Liver (tissue), 9 donors: Measurements from ENCODE around the gene GOPC. TPM values are rescaled to one million over a fixed set of nuclear protein-coding genes. Genes with fewer than 3 reads are reported as not detected.

Source experiments
- DNase-seq: peaks from one replicate; pipeline ENCODE4 v3.0.0-alpha.2; 2017; ENCODE audit warnings: low spot score
- H3K27ac ChIP-seq, 2 donors: one replicate each; pipeline ENCODE4 v1.7.0; 2013; ENCODE audit warnings: inconsistent platforms in 2 of 2, low read length in 2 of 2, control low read depth in 1 of 2, low read depth in 1 of 2, mild to moderate bottlenecking in 1 of 2
- H3K27me3 ChIP-seq, 4 donors: one replicate each; pipeline versions ENCODE4 v1.6.1 to v1.7.0; 2013; ENCODE audit warnings: low read length in 3 of 4, inconsistent platforms in 1 of 4, mild to moderate bottlenecking in 1 of 4, moderate library complexity in 1 of 4; ENCODE audit not compliant: control insufficient read depth in 4 of 4, insufficient read depth in 4 of 4
- H3K36me3 ChIP-seq, 4 donors: one replicate each; pipeline versions ENCODE4 v1.6.1 to v1.7.0; 2013; ENCODE audit warnings: low read length in 3 of 4, mild to moderate bottlenecking in 3 of 4, low read depth in 1 of 4, moderate library complexity in 1 of 4; ENCODE audit not compliant: control insufficient read depth in 4 of 4, insufficient read depth in 3 of 4
- H3K4me1 ChIP-seq, 4 donors: one replicate each; pipeline versions ENCODE4 v1.6.1 to v1.7.0; 2013; ENCODE audit warnings: low read length in 3 of 4, mild to moderate bottlenecking in 3 of 4, moderate library complexity in 1 of 4; ENCODE audit not compliant: control insufficient read depth in 4 of 4, insufficient read depth in 4 of 4
- H3K4me3 ChIP-seq, 3 donors: one replicate each; pipeline versions ENCODE4 v1.6.1 to v1.7.0; 2013; ENCODE audit warnings: low read length in 3 of 3, control low read depth in 1 of 3, low read depth in 1 of 3, mild to moderate bottlenecking in 1 of 3
- H3K9ac ChIP-seq, 2 donors: one replicate each; pipeline ENCODE4 v1.7.0; 2013; ENCODE audit warnings: low read length in 2 of 2, mild to moderate bottlenecking in 2 of 2, moderate library complexity in 2 of 2, control low read depth in 1 of 2, low read depth in 1 of 2
- H3K9me3 ChIP-seq, 4 donors: one replicate each; pipeline versions ENCODE4 v1.6.1 to v1.7.0; 2013; ENCODE audit warnings: low read length in 3 of 4; ENCODE audit not compliant: control insufficient read depth in 4 of 4
- EGR1 ChIP-seq, 2 donors: IDR thresholded peaks; 2 replicates each; pipeline ENCODE4 v1.6.1; 2016 to 2018; ENCODE audit warnings: antibody characterized with exemption in 2 of 2, low read depth in 2 of 2
- FOXA1 ChIP-seq: IDR thresholded peaks from 2 replicates; pipeline ENCODE4 v1.6.1; 2016; ENCODE audit warnings: antibody characterized with exemption
- FOXA2 ChIP-seq: IDR thresholded peaks from 2 replicates; pipeline ENCODE4 v1.6.1; 2016; ENCODE audit warnings: antibody characterized with exemption
- HNF4G ChIP-seq: IDR thresholded peaks from 2 replicates; pipeline ENCODE4 v1.6.1; 2016; ENCODE audit warnings: antibody characterized with exemption
- JUND ChIP-seq, 2 donors: IDR thresholded peaks; 2 replicates each; pipeline ENCODE4 v1.6.1; 2016; ENCODE audit warnings: antibody characterized with exemption in 2 of 2
- NR2F2 ChIP-seq: IDR thresholded peaks from 2 replicates; pipeline ENCODE4 v1.6.1; 2016; ENCODE audit warnings: antibody characterized with exemption
- RAD21 ChIP-seq, 2 donors: IDR thresholded peaks; 2 replicates each; pipeline ENCODE4 v1.6.1; 2016; ENCODE audit warnings: antibody characterized with exemption in 2 of 2, mild to moderate bottlenecking in 2 of 2
- SP1 ChIP-seq: IDR thresholded peaks from 2 replicates; pipeline ENCODE4 v1.6.1; 2018; ENCODE audit warnings: antibody characterized with exemption, mild to moderate bottlenecking
- TAF1 ChIP-seq: conservative IDR thresholded peaks from 2 replicates; pipeline ENCODE4 v1.6.1; 2016; ENCODE audit warnings: antibody characterized with exemption, mild to moderate bottlenecking
- WGBS: extraction: QIAGEN DNeasy Blood & Tissue Kit; methylation state at CpG from one replicate; pipeline ENCODE4 v1.1.7; 2013; 5-methylcytosine and 5-hydroxymethylcytosine counted together
- polyA plus RNA-seq, 2 donors: library from polyadenylated mRNA; stranded (reverse) in 1 of 2; unstranded in 1 of 2; fragments of 200-250 nt in 1 of 2; fragments of >200 nt in 1 of 2; fragmentation: Nextera tagmentation in 1 of 2; extraction: Ambion mirVana in 1 of 2; gene quantifications; one replicate each; pipeline versions ENCODE4 v1.2.1 to v1.2.3, GENCODE V29; 2013 to 2015
- total RNA-seq, 2 donors: library from RNA; depleted of rRNA; stranded (reverse); fragments of >200 nt; gene quantifications; one replicate each; pipeline ENCODE4 v1.2.3, GENCODE V29; 2014
- TF ChIP-seq, protein P1 (sequence below): fragments of 150-350 bp; IDR thresholded peaks from 2 replicates; pipeline ENCODE4 v1.5.1; 2017; ENCODE audit warnings: improper control_type of control experiment, low read depth, low read length; ENCODE audit not compliant: missing input control
- TF ChIP-seq, protein P2 (sequence below): IDR thresholded peaks from 2 replicates; pipeline ENCODE4 v1.6.1; 2016; ENCODE audit warnings: antibody characterized with exemption
- TF ChIP-seq, protein P3 (sequence below): IDR thresholded peaks from 2 replicates; pipeline ENCODE4 v1.6.1; 2016; ENCODE audit warnings: antibody characterized with exemption
- TF ChIP-seq, protein P4 (sequence below): IDR thresholded peaks from 2 replicates; pipeline ENCODE4 v1.6.1; 2016; ENCODE audit warnings: antibody characterized with exemption, mild to moderate bottlenecking
- TF ChIP-seq, protein P5 (sequence below): IDR thresholded peaks from 2 replicates; pipeline ENCODE4 v1.6.1; 2016; ENCODE audit warnings: antibody characterized with exemption
- donor health status: healthy.
- donor health status: healthy.
- donor health status: healthy.
- donor health status: healthy.
- donor health status: healthy.

The GOPC gene
- total and polyA plus RNA-seq, 4 donors, result 7.4 to 17.8 (median 11.4) TPM

DNA sequence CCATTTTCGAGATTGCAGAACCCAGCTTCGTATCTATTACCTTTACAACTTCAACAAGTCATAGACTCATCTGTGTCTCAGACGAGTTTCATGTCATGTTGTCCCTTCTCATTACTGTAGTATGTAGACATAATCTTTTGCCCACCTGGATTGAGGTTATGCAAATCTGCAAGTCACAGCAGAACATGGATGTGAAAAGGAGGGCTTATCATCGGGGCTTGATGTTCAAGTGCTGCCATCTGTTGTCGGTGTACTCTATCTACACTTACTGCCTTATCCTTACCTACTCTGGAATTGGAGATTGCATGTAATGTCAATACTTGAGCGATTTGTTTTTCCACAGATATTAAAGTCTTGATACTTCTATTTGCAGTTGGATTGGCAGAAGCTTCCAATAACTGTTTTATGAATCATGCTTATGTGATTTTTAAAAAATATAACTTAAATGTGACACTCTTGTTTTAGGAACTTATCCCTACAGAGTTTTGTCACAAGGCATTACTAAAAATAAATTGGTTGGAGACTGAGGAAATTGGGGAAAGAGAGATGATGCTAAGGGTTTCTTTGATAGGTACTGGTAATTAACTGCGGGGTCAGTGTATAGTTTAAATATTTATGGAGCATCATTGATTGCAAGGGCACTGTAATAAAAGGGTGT, 3.0 kb upstream of the GOPC start (continued):
- TF ChIP-seq, protein P1, sequence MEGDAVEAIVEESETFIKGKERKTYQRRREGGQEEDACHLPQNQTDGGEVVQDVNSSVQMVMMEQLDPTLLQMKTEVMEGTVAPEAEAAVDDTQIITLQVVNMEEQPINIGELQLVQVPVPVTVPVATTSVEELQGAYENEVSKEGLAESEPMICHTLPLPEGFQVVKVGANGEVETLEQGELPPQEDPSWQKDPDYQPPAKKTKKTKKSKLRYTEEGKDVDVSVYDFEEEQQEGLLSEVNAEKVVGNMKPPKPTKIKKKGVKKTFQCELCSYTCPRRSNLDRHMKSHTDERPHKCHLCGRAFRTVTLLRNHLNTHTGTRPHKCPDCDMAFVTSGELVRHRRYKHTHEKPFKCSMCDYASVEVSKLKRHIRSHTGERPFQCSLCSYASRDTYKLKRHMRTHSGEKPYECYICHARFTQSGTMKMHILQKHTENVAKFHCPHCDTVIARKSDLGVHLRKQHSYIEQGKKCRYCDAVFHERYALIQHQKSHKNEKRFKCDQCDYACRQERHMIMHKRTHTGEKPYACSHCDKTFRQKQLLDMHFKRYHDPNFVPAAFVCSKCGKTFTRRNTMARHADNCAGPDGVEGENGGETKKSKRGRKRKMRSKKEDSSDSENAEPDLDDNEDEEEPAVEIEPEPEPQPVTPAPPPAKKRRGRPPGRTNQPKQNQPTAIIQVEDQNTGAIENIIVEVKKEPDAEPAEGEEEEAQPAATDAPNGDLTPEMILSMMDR, result peak; percentile 77
- TF ChIP-seq, protein P2, sequence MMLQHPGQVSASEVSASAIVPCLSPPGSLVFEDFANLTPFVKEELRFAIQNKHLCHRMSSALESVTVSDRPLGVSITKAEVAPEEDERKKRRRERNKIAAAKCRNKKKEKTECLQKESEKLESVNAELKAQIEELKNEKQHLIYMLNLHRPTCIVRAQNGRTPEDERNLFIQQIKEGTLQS, result peak; percentile 10
- TF ChIP-seq EGR1 (IDR thresholded peaks at IDR 0.05; ENCODE audit: low read depth in 2 of 2) (no peak), FOXA1 (no peak)

DNA sequence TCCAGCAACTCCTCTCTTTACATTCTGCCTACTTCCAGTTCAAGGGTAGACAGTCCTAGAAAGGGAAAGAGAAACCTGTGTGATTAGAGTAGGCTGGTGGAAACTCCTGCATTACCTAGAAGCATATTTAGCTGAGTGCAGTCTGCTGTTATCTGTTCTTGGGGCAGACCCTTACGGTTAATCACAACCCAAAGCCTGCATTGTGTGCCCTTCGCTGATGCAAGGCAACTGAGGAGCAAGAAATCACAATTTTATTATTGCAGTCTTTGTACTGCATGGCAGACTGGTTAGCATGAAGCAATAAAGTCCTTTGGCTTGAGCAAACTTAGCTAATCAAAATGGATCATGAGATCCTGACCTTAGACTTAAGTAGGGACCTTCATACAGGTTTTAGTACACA, 1.5 kb upstream of the GOPC start:
- Histone ChIP-seq H3K27me3 (no peaks in the 10 kb centered on the region), H3K9ac (no peak overlapping the region), H3K36me3 (no peaks in the 10 kb centered on the region), H3K4me3 (no peak overlapping the region), H3K9me3 (no peaks in the 10 kb centered on the region), H3K27ac (no peak overlapping the region), H3K4me1 (peaks cover 0 to 24% (median 14%) of the 10 kb centered on the region in 4 donors)
- DNase-seq, result no peak
- 90% methylated on average over 2 of the region's 2 CpGs for WGBS
- no peak for TF ChIP-seq SP1
- TF ChIP-seq, protein P1, result no peak
- no peak for TF ChIP-seq TAF1
- TF ChIP-seq NR2F2, result no peak
- no peak for TF ChIP-seq RAD21 (IDR thresholded peaks at IDR 0.05)
- no peak for TF ChIP-seq FOXA1
- TF ChIP-seq, protein P3, sequence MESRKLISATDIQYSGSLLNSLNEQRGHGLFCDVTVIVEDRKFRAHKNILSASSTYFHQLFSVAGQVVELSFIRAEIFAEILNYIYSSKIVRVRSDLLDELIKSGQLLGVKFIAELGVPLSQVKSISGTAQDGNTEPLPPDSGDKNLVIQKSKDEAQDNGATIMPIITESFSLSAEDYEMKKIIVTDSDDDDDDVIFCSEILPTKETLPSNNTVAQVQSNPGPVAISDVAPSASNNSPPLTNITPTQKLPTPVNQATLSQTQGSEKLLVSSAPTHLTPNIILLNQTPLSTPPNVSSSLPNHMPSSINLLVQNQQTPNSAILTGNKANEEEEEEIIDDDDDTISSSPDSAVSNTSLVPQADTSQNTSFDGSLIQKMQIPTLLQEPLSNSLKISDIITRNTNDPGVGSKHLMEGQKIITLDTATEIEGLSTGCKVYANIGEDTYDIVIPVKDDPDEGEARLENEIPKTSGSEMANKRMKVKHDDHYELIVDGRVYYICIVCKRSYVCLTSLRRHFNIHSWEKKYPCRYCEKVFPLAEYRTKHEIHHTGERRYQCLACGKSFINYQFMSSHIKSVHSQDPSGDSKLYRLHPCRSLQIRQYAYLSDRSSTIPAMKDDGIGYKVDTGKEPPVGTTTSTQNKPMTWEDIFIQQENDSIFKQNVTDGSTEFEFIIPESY, result no peak
- TF ChIP-seq, protein P4, sequence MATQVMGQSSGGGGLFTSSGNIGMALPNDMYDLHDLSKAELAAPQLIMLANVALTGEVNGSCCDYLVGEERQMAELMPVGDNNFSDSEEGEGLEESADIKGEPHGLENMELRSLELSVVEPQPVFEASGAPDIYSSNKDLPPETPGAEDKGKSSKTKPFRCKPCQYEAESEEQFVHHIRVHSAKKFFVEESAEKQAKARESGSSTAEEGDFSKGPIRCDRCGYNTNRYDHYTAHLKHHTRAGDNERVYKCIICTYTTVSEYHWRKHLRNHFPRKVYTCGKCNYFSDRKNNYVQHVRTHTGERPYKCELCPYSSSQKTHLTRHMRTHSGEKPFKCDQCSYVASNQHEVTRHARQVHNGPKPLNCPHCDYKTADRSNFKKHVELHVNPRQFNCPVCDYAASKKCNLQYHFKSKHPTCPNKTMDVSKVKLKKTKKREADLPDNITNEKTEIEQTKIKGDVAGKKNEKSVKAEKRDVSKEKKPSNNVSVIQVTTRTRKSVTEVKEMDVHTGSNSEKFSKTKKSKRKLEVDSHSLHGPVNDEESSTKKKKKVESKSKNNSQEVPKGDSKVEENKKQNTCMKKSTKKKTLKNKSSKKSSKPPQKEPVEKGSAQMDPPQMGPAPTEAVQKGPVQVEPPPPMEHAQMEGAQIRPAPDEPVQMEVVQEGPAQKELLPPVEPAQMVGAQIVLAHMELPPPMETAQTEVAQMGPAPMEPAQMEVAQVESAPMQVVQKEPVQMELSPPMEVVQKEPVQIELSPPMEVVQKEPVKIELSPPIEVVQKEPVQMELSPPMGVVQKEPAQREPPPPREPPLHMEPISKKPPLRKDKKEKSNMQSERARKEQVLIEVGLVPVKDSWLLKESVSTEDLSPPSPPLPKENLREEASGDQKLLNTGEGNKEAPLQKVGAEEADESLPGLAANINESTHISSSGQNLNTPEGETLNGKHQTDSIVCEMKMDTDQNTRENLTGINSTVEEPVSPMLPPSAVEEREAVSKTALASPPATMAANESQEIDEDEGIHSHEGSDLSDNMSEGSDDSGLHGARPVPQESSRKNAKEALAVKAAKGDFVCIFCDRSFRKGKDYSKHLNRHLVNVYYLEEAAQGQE, result no peak
- no peak for TF ChIP-seq HNF4G
- no peak for TF ChIP-seq EGR1 (IDR thresholded peaks at IDR 0.05; ENCODE audit: low read depth in 2 of 2)
- TF ChIP-seq JUND (IDR thresholded peaks at IDR 0.05), result no peak
- no peak for TF ChIP-seq FOXA2
- TF ChIP-seq, protein P5, sequence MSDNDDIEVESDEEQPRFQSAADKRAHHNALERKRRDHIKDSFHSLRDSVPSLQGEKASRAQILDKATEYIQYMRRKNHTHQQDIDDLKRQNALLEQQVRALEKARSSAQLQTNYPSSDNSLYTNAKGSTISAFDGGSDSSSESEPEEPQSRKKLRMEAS, result no peak
